Cardiac fibroblast (primary cell): Measurements from ENCODE around the gene RIOK3.
A peak's percentile ranks its signal among the peaks of the same experiment; 100 is the strongest.
"Not testable (repeated sequence)": the region's sequence is repeated elsewhere in the genome, so short reads cannot be mapped to it uniquely, and the experiment has no call there.

ENCODE experiments used
- DNase-seq, 2 donors: peaks; one replicate each; pipeline versions ENCODE4 v3.0.0 to v3.0.0-alpha.2; 2010; ENCODE audit warnings: low read depth in 2 of 2
- H3K4me3 ChIP-seq, 2 donors: replicated peaks in 1 of 2; 1 replicate in 1 of 2; 2 replicates in 1 of 2; pipeline ENCODE4 v1.5.1; 2011; ENCODE audit warnings: low read depth in 2 of 2, low read length in 2 of 2, mild to moderate bottlenecking in 2 of 2, moderate library complexity in 1 of 2
- TF ChIP-seq, protein P1 (sequence below): IDR thresholded peaks from one replicate; pipeline ENCODE4 v1.5.1; 2011; ENCODE audit warnings: low read depth, mild to moderate bottlenecking, low read length, inconsistent platforms

RIOK3 gene

GRCh38 chr18:23503963-23504344 lies 50.9 kb downstream of the RIOK3 start:
- peak in 1 of 2 donors; percentile 21 for DNase-seq
- TF ChIP-seq, protein P1, sequence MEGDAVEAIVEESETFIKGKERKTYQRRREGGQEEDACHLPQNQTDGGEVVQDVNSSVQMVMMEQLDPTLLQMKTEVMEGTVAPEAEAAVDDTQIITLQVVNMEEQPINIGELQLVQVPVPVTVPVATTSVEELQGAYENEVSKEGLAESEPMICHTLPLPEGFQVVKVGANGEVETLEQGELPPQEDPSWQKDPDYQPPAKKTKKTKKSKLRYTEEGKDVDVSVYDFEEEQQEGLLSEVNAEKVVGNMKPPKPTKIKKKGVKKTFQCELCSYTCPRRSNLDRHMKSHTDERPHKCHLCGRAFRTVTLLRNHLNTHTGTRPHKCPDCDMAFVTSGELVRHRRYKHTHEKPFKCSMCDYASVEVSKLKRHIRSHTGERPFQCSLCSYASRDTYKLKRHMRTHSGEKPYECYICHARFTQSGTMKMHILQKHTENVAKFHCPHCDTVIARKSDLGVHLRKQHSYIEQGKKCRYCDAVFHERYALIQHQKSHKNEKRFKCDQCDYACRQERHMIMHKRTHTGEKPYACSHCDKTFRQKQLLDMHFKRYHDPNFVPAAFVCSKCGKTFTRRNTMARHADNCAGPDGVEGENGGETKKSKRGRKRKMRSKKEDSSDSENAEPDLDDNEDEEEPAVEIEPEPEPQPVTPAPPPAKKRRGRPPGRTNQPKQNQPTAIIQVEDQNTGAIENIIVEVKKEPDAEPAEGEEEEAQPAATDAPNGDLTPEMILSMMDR: no peak
- peak overlapping the region; percentile 78 to 91 for H3K4me3 ChIP-seq

GRCh38 chr18:23504720-23505119 lies 51.6 kb downstream of the RIOK3 start:
- no peak overlapping the region for H3K4me3 ChIP-seq
- no peak for DNase-seq
- TF ChIP-seq, protein P1: no peak

- DNase-seq: no peak
- TF ChIP-seq, protein P1: no peak
- H3K4me3 ChIP-seq: no peak overlapping the region
Observed at GRCh38 chr18:23506393-23506792, 53.3 kb downstream of the RIOK3 start.

DNA sequence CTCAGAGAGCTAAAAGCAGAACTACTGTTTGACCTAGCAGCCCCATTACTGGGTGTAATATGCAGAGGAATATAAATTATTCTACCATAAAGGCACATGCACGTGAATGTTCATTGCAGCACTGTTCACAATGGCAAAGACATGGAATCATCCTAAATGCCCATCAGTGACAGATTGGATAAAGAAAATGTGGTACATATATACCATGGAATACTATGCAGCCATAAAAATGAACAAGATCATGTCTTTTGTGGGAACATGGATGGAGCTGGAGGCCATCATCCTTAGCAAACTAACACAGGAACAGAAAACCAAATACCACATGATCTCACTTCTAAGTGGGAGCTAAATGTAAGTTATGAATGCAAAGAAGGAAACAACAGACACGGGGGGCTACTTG lies 57.8 kb downstream of the RIOK3 start:
- not testable (repeated sequence) for DNase-seq, H3K4me3 ChIP-seq

GRCh38 chr18:23512216-23512615 lies 59.1 kb downstream of the RIOK3 start:
- H3K4me3 ChIP-seq, DNase-seq: not testable (repeated sequence)

- TF ChIP-seq, protein P1: no peak
- DNase-seq: peak in 1 of 2 donors; percentile 41
- H3K4me3 ChIP-seq: no peak overlapping the region
Observed at GRCh38 chr18:23512641-23513040, 59.6 kb downstream of the RIOK3 start.

- H3K4me3 ChIP-seq: no peak overlapping the region
- DNase-seq: peak; percentile 82 to 85
- TF ChIP-seq, protein P1: peak; percentile 92
Observed at GRCh38 chr18:23515911-23516546, 62.9 kb downstream of the RIOK3 start.

- DNase-seq: peak; percentile 25 to 60
- no peak overlapping the region for H3K4me3 ChIP-seq
- TF ChIP-seq, protein P1: no peak
Observed at GRCh38 chr18:23519734-23520133, 66.6 kb downstream of the RIOK3 start.
